ENCODE data around the gene TMPRSS4. TPM values are rescaled to one million over a fixed set of nuclear protein-coding genes. Genes with fewer than 3 reads are reported as not detected.

TMPRSS4 gene
- total RNA-seq, 1 experiment from 2014 or later: 1.5 TPM

DNA sequence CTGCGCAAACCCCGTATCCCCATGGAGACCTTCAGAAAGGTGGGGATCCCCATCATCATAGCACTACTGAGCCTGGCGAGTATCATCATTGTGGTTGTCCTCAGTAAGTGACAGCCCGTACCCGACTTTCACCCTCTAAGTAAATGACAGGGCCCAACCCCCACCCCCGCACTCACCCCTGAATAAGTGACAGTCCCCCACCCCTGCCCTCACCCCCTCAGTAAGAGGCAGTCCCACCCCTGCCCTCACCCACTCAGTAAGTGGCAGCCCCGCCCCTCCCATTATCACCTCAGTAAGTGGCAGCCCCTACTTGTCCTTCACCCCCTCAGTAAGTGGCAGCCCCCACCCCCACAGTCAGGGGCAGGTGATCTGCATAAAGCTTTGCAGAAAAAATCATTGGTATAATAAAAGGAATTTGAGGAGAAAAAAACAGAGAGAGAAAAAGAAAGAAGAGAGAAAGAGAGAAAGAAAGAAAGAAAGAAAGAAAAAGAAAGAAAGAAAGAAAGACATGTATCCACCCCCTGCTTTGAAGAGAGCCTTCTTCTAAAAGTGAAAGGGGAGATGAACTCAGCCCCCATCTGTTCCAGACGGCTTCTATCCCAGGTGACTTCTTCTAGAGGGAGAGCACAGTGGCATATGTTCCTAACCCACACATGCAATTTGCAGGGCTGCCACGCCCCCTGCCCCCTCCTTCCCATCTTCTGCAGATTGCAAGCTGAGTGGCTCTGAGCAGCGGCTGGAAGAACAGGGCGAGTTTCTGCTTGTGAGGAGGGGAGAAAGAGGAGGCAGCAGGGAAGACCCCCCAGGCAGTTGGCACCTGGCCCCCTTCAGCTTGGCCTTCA is 22.3 kb downstream of the TMPRSS4 start:
- Histone ChIP-seq H3K4me3 (ENCODE audit: low read length) (no peak overlapping the region), H3K27me3 (ENCODE audit: low read length) (peaks cover 87% of the 10 kb centered on the region), H4K20me1 (ENCODE audit: low read length) (no peaks in the 10 kb centered on the region), H3F3A (ENCODE audit: low read length, unreplicated experiment) (no peaks in the 10 kb centered on the region), H3K79me2 (ENCODE audit: low read length) (no peaks in the 10 kb centered on the region), H3K36me3 (ENCODE audit: low read depth, low read length) (no peaks in the 10 kb centered on the region), H3K9me3 (ENCODE audit: low read length) (no peaks in the 10 kb centered on the region), H3K4me1 (ENCODE audit: insufficient read depth, low read length) (no peaks in the 10 kb centered on the region), H3K9ac (ENCODE audit: low read length) (no peak overlapping the region), H3K27ac (ENCODE audit: low read length) (no peak overlapping the region), H2AFZ (ENCODE audit: low read length) (no peak overlapping the region), H3K4me2 (ENCODE audit: low read length) (no peak overlapping the region), H3K9me2 (replicated peaks; ENCODE audit: low read length) (no peaks in the 10 kb centered on the region)
- intact Hi-C loops (cut with micrococcal nuclease): no loop called here
- POLR2A ChIA-PET (ENCODE audit: unreplicated experiment): no interaction called here
- ATAC-seq: no peak
- TF ChIP-seq, protein P1, sequence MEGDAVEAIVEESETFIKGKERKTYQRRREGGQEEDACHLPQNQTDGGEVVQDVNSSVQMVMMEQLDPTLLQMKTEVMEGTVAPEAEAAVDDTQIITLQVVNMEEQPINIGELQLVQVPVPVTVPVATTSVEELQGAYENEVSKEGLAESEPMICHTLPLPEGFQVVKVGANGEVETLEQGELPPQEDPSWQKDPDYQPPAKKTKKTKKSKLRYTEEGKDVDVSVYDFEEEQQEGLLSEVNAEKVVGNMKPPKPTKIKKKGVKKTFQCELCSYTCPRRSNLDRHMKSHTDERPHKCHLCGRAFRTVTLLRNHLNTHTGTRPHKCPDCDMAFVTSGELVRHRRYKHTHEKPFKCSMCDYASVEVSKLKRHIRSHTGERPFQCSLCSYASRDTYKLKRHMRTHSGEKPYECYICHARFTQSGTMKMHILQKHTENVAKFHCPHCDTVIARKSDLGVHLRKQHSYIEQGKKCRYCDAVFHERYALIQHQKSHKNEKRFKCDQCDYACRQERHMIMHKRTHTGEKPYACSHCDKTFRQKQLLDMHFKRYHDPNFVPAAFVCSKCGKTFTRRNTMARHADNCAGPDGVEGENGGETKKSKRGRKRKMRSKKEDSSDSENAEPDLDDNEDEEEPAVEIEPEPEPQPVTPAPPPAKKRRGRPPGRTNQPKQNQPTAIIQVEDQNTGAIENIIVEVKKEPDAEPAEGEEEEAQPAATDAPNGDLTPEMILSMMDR (conservative IDR thresholded peaks at IDR 0.05; ENCODE audit: low read depth, low read length): no peak
- TF ChIP-seq EZH2 (IDR thresholded peaks at IDR 0.05; ENCODE audit: low read length, unreplicated experiment) (no peak), EZH2phosphoT487 (IDR thresholded peaks at IDR 0.05; ENCODE audit: borderline replicate concordance, low read length) (no peak)
- BruUV-seq (replicated peaks): no TSS peak
- CTCF ChIA-PET: no interaction called here
- no peak for DNase-seq

DNA sequence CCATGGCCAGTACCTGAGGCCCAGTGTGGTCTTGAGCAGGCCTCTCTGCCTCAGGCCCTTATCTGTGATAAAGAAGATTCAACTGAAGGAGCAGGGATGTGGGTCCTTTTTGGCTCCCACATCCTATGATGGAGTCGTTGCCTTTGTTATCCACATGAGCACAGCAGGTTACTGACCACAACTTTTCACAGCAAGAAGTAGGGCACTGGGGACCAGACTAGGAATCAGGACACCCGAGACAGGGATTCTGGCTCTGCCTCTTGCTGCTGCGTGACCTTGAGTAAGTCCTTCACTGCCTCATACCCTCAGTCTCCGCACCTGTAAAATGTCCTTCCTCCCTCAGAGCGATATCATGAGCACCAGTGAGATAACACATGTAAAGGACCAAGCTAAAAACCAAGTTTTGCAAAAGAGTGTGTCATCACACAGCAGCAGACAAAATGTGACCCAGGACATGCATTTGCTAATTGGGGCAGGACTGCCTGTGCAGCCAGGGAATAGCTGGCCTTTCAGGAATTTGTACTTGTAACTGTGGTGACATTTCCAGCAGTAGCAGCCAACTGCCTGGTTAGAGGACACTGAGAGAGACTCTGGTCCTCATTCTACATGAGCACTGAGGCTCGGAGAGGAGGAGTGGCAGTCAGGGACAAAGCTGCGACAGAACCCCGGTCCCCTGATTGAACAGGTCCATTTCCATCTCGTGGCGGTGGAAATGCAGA is 23.1 kb downstream of the TMPRSS4 start:
- BruUV-seq (replicated peaks): no TSS peak
- H2AFZ ChIP-seq (ENCODE audit: low read length): no peak overlapping the region
- no peak for DNase-seq
- H3K4me1 ChIP-seq (ENCODE audit: insufficient read depth, low read length): no peaks in the 10 kb centered on the region
- no peaks in the 10 kb centered on the region for H4K20me1 ChIP-seq (ENCODE audit: low read length)
- no peak overlapping the region for H3K9ac ChIP-seq (ENCODE audit: low read length)
- no peaks in the 10 kb centered on the region for H3K79me2 ChIP-seq (ENCODE audit: low read length)
- no peaks in the 10 kb centered on the region for H3K36me3 ChIP-seq (ENCODE audit: low read depth, low read length)
- no peaks in the 10 kb centered on the region for H3K9me3 ChIP-seq (ENCODE audit: low read length)
- H3K4me2 ChIP-seq (ENCODE audit: low read length): no peak overlapping the region
- POLR2A ChIA-PET (ENCODE audit: unreplicated experiment): no interaction called here
- intact Hi-C loops (cut with micrococcal nuclease): no loop called here
- no peaks in the 10 kb centered on the region for H3F3A ChIP-seq (ENCODE audit: low read length, unreplicated experiment)
- no peak overlapping the region for H3K27ac ChIP-seq (ENCODE audit: low read length)
- CTCF ChIA-PET: no interaction called here
- ATAC-seq: no peak
- H3K9me2 ChIP-seq (replicated peaks; ENCODE audit: low read length): no peaks in the 10 kb centered on the region
- no peak overlapping the region for H3K4me3 ChIP-seq (ENCODE audit: low read length)
- TF ChIP-seq EZH2phosphoT487 (IDR thresholded peaks at IDR 0.05; ENCODE audit: borderline replicate concordance, low read length) (no peak), EZH2 (IDR thresholded peaks at IDR 0.05; ENCODE audit: low read length, unreplicated experiment) (no peak)
- TF ChIP-seq, protein P1 (conservative IDR thresholded peaks at IDR 0.05; ENCODE audit: low read depth, low read length): no peak
- H3K27me3 ChIP-seq (ENCODE audit: low read length): peaks cover 87% of the 10 kb centered on the region

All from PC-3 (cell line).